Stomach (tissue), 9 donors: ENCODE results near the gene ZNF526. TPM values are rescaled to one million over a fixed set of nuclear protein-coding genes. Genes with fewer than 3 reads are reported as not detected.

ENCODE experiments used
- DNase-seq, 2 donors: peaks; one replicate each; pipeline versions ENCODE4 v3.0.0 to v3.0.0-alpha.2; 2013 to 2019
- H3K27ac ChIP-seq, 5 donors: fragments of 200-600 bp in 4 of 5; sonication (generic) in 4 of 5; one replicate each; pipeline ENCODE4 v1.5.1; 2013 to 2019; ENCODE audit warnings: mild to moderate bottlenecking in 1 of 5, moderate library complexity in 1 of 5
- H3K27me3 ChIP-seq, 3 donors: fragments of 200-600 bp; sonication (generic); one replicate each; pipeline ENCODE4 v1.5.1; 2017 to 2019; ENCODE audit warnings: mixed run types in 1 of 3
- H3K36me3 ChIP-seq, 4 donors: fragments of 200-600 bp; sonication (generic); 1 replicate in 3 of 4; 2 replicates in 1 of 4; pipeline ENCODE4 v1.5.1; 2016 to 2019
- H3K4me1 ChIP-seq, 4 donors: fragments of 200-600 bp; sonication (generic); one replicate each; pipeline ENCODE4 v1.5.1; 2016 to 2019
- H3K4me3 ChIP-seq, 4 donors: fragments of 200-600 bp; sonication (generic) in 3 of 4; one replicate each; pipeline ENCODE4 v1.5.1; 2016 to 2019; ENCODE audit warnings: mild to moderate bottlenecking in 1 of 4
- H3K9me3 ChIP-seq, 4 donors: fragments of 200-600 bp; sonication (generic); one replicate each; pipeline ENCODE4 v1.5.1; 2016 to 2019
- EP300 ChIP-seq: sonication (generic); formaldehyde crosslinking; IDR thresholded peaks from one replicate; pipeline ENCODE4 v1.6.1; 2017; ENCODE audit warnings: antibody characterized with exemption
- POLR2A ChIP-seq, 4 donors: fragments of 450-650 bp; IDR thresholded peaks; one replicate each; pipeline ENCODE4 v1.6.1; 2016; ENCODE audit warnings: antibody characterized with exemption in 4 of 4, control low read depth in 2 of 4, mild to moderate bottlenecking in 1 of 4, moderate library complexity in 1 of 4
- POLR2AphosphoS5 ChIP-seq, 3 donors: sonication (generic); formaldehyde crosslinking; IDR thresholded peaks; one replicate each; pipeline ENCODE4 v1.6.1; 2016; ENCODE audit warnings: antibody characterized with exemption in 3 of 3
- WGBS, 5 donors: extraction: QIAGEN DNeasy Blood & Tissue Kit in 3 of 5; methylation state at CpG; one replicate each; pipeline versions ENCODE4 v1.1.5 to v1.1.7; 2013 to 2018; 5-methylcytosine and 5-hydroxymethylcytosine counted together
- intact Hi-C: fragments of 100-400 bp; cut with DNase I; formaldehyde crosslinking; loops from one replicate; pipeline ENCODE4 v1.15.1; 2023; ENCODE audit warnings: low total_unique reads
- polyA plus RNA-seq, 3 donors: library from polyadenylated mRNA; stranded (reverse); fragments of 200-250 nt; gene quantifications; one replicate each; pipeline ENCODE4 v1.2.3, GENCODE V29; 2013
- total RNA-seq, 5 donors: library from RNA; depleted of rRNA; stranded (reverse); fragments of >200 nt; gene quantifications; one replicate each; pipeline versions ENCODE4 v1.1.0 to v1.2.3, GENCODE V29; 2014 to 2016
- TF ChIP-seq, protein P1 (sequence below), 7 experiments: fragments of 450-650 bp in 4 of 7; fragments of 200-600 bp in 3 of 7; sonication (generic) in 3 of 7; IDR thresholded peaks; one replicate each; pipeline ENCODE4 v1.5.1; 2016 to 2019; ENCODE audit warnings: antibody characterized with exemption in 7 of 7, control low read depth in 2 of 7, mild to moderate bottlenecking in 1 of 7
- donor health status: healthy with polysubstance abuse.
- donor health status: Bipolar disorder and iron deficiency.
- donor health status: healthy.

The ZNF526 gene
- total and polyA plus RNA-seq, 8 donors, result 2.4 to 12.0 (median 4.8) TPM

DNA sequence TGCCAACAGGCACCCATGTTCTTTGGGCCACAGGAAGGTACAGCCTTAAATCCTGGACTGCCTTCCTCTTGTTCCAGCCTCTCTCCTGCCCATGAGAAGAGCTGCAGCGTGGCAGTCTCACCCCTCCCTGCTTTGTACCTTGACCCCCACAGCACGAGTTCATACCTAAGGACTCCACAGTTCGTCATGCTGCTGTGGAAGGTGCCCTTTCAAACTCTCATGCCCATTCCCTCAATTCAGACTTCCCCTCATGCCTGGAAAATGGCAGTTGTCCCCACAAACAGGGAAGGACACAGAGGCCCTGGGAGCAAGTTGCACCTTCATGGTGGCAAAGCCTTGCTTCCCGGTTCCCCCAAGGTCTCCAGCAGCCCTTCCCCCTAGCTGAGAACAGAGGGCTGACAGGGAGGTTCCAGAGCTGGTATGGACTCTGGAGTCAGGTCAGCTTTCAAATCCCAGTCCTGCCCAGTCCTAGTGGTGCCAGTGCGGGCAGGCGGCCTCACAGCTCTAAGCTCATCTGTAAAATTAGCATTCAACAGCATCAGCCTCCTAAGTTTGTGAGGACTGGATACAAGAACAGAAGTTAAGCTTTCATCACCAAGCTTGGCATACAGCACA lies 13.7 kb downstream of the ZNF526 start:
- DNase-seq, result no peak
- Histone ChIP-seq H3K4me3 (no peak overlapping the region), H3K36me3 (peaks cover 70 to 97% (median 89%) of the 10 kb centered on the region in 4 donors), H3K4me1 (peaks cover 0 to 18% (median 10%) of the 10 kb centered on the region in 4 donors), H3K27me3 (no peaks in the 10 kb centered on the region), H3K27ac (no peak overlapping the region), H3K9me3 (no peaks in the 10 kb centered on the region)
- WGBS, 5 donors, result 74 to 89% (median 82%) methylated on average over 6 of the region's 6 CpGs
- TF ChIP-seq POLR2A (IDR thresholded peaks at IDR 0.05) (no peak), POLR2AphosphoS5 (IDR thresholded peaks at IDR 0.05) (no peak), EP300 (no peak)
- TF ChIP-seq, protein P1, sequence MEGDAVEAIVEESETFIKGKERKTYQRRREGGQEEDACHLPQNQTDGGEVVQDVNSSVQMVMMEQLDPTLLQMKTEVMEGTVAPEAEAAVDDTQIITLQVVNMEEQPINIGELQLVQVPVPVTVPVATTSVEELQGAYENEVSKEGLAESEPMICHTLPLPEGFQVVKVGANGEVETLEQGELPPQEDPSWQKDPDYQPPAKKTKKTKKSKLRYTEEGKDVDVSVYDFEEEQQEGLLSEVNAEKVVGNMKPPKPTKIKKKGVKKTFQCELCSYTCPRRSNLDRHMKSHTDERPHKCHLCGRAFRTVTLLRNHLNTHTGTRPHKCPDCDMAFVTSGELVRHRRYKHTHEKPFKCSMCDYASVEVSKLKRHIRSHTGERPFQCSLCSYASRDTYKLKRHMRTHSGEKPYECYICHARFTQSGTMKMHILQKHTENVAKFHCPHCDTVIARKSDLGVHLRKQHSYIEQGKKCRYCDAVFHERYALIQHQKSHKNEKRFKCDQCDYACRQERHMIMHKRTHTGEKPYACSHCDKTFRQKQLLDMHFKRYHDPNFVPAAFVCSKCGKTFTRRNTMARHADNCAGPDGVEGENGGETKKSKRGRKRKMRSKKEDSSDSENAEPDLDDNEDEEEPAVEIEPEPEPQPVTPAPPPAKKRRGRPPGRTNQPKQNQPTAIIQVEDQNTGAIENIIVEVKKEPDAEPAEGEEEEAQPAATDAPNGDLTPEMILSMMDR (IDR thresholded peaks at IDR 0.05), result no peak
- intact Hi-C loops, result no loop called here

DNA sequence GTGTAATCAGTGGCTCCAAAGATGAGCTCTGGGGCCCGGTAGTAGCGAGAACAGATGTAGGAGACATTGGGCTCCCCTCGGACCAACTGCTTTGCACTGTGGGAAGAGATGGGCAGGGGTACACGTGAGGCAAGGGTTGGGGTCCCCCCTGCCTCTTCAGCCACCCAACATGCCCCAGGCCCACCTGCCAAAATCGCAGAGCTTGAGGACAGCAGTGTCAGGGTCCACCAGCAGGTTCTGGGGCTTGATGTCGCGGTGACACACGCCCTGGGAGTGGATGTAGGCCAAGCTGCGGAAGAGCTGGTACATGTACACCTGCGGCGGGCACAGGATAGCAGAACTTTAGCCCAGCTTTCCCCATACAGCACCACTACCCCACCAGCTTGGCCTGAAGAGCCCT lies 14.3 kb downstream of the ZNF526 start:
- 93 to 99% (median 95%) methylated on average over 10 to 11 of the region's 11 CpGs for WGBS, 5 donors
- Histone ChIP-seq H3K27me3 (no peaks in the 10 kb centered on the region), H3K9me3 (no peaks in the 10 kb centered on the region), H3K4me3 (no peak overlapping the region), H3K4me1 (peaks cover 0 to 21% (median 12%) of the 10 kb centered on the region in 4 donors), H3K36me3 (peaks cover 70 to 96% (median 88%) of the 10 kb centered on the region in 4 donors), H3K27ac (no peak overlapping the region)
- intact Hi-C loops, result no loop called here
- TF ChIP-seq POLR2A (IDR thresholded peaks at IDR 0.05) (no peak), EP300 (no peak), POLR2AphosphoS5 (IDR thresholded peaks at IDR 0.05) (no peak)
- DNase-seq, result no peak

GRCh38 chr19:42235181-42235580 lies 15.1 kb downstream of the ZNF526 start:
- Histone ChIP-seq H3K9me3 (no peaks in the 10 kb centered on the region), H3K36me3 (peaks cover 72 to 96% (median 88%) of the 10 kb centered on the region in 4 donors), H3K4me1 (peaks cover 0 to 22% (median 17%) of the 10 kb centered on the region in 4 donors), H3K27me3 (no peaks in the 10 kb centered on the region), H3K27ac (no peak overlapping the region), H3K4me3 (no peak overlapping the region)
- WGBS, 5 donors, result 68 to 96% (median 84%) methylated on average over 5 of the region's 5 CpGs
- TF ChIP-seq, protein P1 (IDR thresholded peaks at IDR 0.05), result no peak
- no peak for TF ChIP-seq POLR2AphosphoS5 (IDR thresholded peaks at IDR 0.05)
- TF ChIP-seq EP300, result no peak
- TF ChIP-seq POLR2A (IDR thresholded peaks at IDR 0.05), result no peak
- intact Hi-C loops, result loop anchor here (5.0 kb wide), 1 partner anchor 273 kb away; no protein-coding TSS in a partner anchor
- DNase-seq, result no peak

DNA sequence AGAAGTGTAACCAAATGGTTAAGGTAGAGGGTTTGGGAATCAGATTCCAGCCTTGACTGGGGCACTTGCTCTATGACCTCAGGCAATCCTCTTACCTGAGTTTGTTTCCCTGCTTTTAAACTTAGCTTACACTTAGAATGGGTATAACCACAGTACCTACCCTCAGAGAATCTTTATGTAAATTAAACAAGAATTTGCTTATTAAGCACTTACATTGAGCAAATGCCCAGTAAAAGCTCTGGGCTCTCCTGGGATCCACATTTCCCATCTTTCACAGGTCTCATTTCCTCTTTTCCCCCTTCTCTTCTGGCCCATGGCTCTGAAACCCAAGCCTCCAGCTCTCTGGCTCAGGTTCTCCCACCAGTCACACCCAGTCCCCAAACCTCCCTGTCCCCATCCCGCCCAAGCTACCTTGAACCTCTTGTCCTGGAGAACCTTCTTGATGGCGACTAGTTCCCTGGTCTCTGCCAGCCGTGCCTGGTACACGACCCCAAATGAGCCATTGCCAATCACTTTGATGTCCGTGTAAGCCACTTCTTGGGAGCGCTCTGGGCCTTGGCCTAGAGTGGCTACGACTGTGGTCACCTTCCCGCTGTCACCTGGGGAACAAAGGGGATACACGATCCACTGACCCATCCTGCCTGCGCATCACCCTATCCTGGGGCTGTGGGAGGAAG lies 19.6 kb downstream of the ZNF526 start:
- WGBS, 5 donors, result 88 to 93% (median 90%) methylated on average over 9 to 10 of the region's 10 CpGs
- TF ChIP-seq, protein P1 (IDR thresholded peaks at IDR 0.05), result no peak
- TF ChIP-seq POLR2AphosphoS5 (IDR thresholded peaks at IDR 0.05) (no peak), EP300 (no peak), POLR2A (IDR thresholded peaks at IDR 0.05) (no peak)
- Histone ChIP-seq H3K4me3 (no peak overlapping the region), H3K27me3 (no peaks in the 10 kb centered on the region), H3K9me3 (no peaks in the 10 kb centered on the region), H3K36me3 (peaks cover 31 to 55% (median 45%) of the 10 kb centered on the region in 4 donors), H3K27ac (no peak overlapping the region), H3K4me1 (peaks cover 19 to 47% (median 39%) of the 10 kb centered on the region in 4 donors)
- intact Hi-C loops, result loop anchor here (5.0 kb wide), 1 partner anchor 277 kb away; no protein-coding TSS in a partner anchor
- DNase-seq, result no peak
